A549 (cell line): ENCODE measurements around the gene MX2.

Source experiments
- TF ChIP-seq, protein P1 (sequence below): fragments of 450-650 bp; IDR thresholded peaks from 2 replicates; pipeline ENCODE4 v1.6.1; 2014; ENCODE audit warnings: antibody characterized with exemption
- TF ChIP-seq, protein P2 (sequence below): fragments of >200 bp; sonication (Bioruptor Twin); formaldehyde crosslinking; IDR thresholded peaks from 3 replicates; pipeline ENCODE4 v1.5.1; 2016

DNA sequence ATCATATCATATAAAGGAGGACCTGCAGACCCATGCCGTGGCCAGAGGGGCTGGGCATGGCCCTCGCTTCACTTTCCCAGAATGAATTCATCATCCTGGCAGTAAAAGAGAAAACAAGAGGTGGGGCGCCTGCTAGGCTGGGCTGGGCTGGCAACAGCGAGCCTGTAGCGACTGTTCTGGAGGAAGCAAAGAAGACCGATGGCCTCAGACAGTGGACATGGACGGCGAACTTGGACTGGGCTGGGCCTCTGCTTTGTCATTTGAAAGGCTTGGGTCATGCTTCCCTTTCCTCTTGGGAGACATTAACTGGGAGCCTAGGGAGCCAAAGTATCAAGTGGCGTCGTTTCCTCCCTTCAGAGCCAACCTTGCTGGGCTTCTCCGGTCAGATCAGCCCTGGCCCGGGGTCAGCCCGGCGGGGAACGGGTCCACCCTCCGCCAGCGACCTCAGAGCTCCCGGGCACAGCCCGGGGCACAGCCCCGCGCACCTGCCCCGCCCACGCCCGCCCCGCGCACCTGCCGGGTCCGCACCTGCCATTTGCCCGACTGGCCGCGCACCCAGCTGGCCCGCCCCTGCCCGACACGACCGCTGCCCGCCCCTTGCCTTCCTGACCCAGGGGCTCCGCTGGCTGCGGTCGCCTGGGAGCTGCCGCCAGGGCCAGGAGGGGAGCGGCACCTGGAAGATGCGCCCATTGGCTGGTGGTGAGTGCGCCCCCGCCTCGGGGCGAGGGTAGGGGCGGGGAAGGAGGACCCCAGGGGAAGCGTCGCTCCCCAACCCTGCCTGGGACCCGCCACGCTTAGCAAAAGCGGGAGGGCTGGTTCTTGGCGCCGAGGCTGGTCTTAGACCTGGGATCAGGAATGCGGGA, 45.4 kb upstream of the MX2 start, which contains the start of gene FAM3B:
- TF ChIP-seq, protein P1, sequence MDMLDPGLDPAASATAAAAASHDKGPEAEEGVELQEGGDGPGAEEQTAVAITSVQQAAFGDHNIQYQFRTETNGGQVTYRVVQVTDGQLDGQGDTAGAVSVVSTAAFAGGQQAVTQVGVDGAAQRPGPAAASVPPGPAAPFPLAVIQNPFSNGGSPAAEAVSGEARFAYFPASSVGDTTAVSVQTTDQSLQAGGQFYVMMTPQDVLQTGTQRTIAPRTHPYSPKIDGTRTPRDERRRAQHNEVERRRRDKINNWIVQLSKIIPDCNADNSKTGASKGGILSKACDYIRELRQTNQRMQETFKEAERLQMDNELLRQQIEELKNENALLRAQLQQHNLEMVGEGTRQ, result no peak
- TF ChIP-seq, protein P2, sequence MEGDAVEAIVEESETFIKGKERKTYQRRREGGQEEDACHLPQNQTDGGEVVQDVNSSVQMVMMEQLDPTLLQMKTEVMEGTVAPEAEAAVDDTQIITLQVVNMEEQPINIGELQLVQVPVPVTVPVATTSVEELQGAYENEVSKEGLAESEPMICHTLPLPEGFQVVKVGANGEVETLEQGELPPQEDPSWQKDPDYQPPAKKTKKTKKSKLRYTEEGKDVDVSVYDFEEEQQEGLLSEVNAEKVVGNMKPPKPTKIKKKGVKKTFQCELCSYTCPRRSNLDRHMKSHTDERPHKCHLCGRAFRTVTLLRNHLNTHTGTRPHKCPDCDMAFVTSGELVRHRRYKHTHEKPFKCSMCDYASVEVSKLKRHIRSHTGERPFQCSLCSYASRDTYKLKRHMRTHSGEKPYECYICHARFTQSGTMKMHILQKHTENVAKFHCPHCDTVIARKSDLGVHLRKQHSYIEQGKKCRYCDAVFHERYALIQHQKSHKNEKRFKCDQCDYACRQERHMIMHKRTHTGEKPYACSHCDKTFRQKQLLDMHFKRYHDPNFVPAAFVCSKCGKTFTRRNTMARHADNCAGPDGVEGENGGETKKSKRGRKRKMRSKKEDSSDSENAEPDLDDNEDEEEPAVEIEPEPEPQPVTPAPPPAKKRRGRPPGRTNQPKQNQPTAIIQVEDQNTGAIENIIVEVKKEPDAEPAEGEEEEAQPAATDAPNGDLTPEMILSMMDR, result no peak
